ENCODE results near the gene TSPOAP1. TPM values are rescaled to one million over a fixed set of nuclear protein-coding genes. Genes with fewer than 3 reads are reported as not detected.

TSPOAP1 gene
- total RNA-seq, 1 experiment from 2014 or later: 7.8 TPM

DNA sequence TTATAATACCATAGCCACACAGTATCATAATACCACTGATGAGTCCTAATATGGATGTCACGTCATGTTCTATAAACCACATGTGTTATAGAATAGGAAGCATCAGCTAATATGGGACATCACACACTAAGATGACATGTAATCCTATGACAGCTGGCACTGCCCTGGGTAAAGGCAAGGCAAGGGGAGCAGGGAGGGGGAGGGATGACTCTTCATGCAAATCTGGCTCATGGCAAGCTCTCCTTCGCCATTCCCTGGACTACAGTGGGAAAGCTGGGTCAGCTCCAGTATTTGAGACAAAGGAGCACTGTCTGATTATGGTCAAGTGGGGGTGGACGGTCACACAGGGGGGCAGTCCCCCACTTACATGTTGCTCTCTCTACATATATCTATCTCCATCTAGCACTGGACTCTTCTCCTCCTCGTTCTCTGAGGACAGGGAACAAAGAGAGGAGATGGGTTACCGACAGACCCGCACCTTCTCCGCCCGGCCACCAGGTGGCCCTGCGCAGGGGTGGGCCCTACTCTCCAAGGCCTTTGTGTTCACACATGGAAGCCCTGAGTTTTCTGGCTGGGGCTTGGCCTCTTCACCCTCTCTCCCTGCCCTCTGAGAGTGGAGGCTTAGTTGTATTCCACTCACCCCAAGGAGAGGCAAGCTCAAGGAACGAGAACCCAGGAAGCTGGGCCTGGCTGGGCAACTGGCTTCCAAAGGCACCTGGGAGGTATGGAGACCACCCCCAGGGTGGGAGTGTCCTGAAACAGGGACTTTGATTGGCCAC lies 24.4 kb downstream of the TSPOAP1 start:
- no peaks in the 10 kb centered on the region for H3K9me2 ChIP-seq (replicated peaks; ENCODE audit: insufficient read depth, low read length)
- H3K27ac ChIP-seq (ENCODE audit: low read length): no peak overlapping the region
- no peaks in the 10 kb centered on the region for H3K27me3 ChIP-seq (ENCODE audit: low read length)
- H3K4me2 ChIP-seq (ENCODE audit: low read depth, low read length, poor library complexity, severe bottlenecking): no peak overlapping the region
- no peaks in the 10 kb centered on the region for H3K79me2 ChIP-seq (ENCODE audit: low read length)
- no peaks in the 10 kb centered on the region; the same call in 1 of the 2 replicates for H4K20me1 ChIP-seq (ENCODE audit: insufficient read depth, low read depth, low read length)
- H3K36me3 ChIP-seq (ENCODE audit: insufficient read depth, low read length): 0 out of 2 replicates have a peak, but pooled peaks cover 6% of the 10 kb centered on the region
- H3K4me3 ChIP-seq (ENCODE audit: low read length): no peak overlapping the region
- no peak overlapping the region for H2AFZ ChIP-seq (ENCODE audit: low read length)
- peaks cover 7% of the 10 kb centered on the region for H3K4me1 ChIP-seq (ENCODE audit: low read length)
- no peaks in the 10 kb centered on the region for H3K9me3 ChIP-seq (ENCODE audit: low read length)
- DNase-seq: peak; percentile 86
- no peak overlapping the region for H3K9ac ChIP-seq (ENCODE audit: low read length)

DNA sequence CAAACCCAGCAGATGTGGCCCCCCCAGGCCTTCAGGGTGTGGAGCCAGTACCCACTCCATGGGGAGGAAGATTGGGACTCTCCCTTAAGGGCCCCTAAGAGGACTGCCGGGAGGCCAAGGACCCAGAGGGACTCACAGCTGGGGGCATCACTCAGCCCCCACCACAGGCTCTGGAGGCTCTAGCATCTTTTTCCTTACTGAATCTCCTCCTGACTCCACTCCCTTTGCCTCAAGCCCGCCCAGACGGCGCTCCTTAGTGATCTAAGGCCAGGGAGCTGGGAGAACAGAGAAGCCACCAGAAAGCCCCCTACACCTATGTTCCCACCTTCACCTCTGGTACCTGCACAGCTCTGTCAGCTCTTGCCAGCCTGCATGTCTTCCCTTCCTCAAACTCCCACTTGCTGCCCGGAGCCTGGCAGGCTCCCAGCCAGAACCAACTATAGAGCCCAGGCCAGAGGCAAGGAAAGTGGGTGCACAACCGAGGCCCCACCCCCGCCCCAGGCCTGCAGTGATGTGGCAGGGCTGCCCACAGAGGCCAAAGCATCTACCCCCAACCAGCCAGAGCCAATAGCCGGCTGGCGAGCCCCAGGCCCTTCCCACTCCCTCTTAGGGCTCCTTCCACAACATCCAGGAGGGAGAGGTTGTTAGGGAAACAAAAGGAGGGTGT lies 25.5 kb downstream of the TSPOAP1 start:
- no peak for DNase-seq
- H3K79me2 ChIP-seq (ENCODE audit: low read length): no peaks in the 10 kb centered on the region
- no peak overlapping the region for H3K4me3 ChIP-seq (ENCODE audit: low read length)

DNA sequence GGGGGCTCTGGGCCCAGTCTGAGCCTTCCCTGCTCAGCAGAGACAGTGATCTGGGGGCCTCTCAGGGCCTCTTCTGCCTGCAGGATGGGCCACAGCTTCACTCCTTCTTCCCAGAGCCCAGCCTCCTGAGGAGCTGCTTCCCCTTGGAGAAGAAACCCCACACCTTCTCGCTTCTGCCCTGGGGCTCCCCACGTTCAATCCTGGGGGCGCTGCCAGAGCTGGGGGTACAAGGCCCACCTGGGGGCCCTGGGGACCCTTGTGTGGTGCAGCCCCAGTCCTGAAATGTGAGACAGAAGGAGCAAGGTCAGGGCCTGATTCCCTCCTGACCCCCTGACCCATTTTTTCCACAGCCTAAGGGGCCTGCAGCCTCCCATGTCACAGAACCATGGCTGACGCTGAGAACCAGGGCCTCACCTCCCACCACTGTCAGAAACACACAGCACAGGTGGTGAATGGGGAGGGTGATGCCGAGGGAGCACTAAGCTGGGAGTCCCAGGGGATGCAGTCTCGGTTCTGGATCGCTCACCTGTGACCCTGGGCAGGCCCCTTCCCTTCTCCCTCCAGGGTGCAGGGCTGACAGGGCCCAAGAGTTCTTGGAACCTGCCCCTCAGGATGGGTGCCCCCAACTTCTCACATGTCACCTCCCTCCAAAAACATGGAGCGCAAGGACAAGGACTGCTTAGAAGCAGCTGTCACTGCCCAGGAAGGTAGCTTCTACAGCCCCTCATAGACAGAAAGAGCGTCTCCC lies 26.2 kb downstream of the TSPOAP1 start:
- Histone ChIP-seq H3K4me3 (ENCODE audit: low read length) (no peak overlapping the region), H3K9me3 (ENCODE audit: low read length) (no peaks in the 10 kb centered on the region), H2AFZ (ENCODE audit: low read length) (no peak overlapping the region), H3K4me1 (ENCODE audit: low read length) (peaks cover 7% of the 10 kb centered on the region), H4K20me1 (ENCODE audit: insufficient read depth, low read depth, low read length) (no peaks in the 10 kb centered on the region; the same call in 1 of the 2 replicates), H3K36me3 (ENCODE audit: insufficient read depth, low read length) (0 out of 2 replicates have a peak, but pooled peaks cover 6% of the 10 kb centered on the region), H3K4me2 (ENCODE audit: low read depth, low read length, poor library complexity, severe bottlenecking) (no peak overlapping the region), H3K9me2 (replicated peaks; ENCODE audit: insufficient read depth, low read length) (no peaks in the 10 kb centered on the region), H3K9ac (ENCODE audit: low read length) (no peak overlapping the region), H3K27ac (ENCODE audit: low read length) (no peak overlapping the region), H3K79me2 (ENCODE audit: low read length) (no peaks in the 10 kb centered on the region), H3K27me3 (ENCODE audit: low read length) (no peaks in the 10 kb centered on the region)
- no peak for DNase-seq

More for the DNA sequence above, 25.5 kb downstream of the TSPOAP1 start:
- H3K27ac ChIP-seq (ENCODE audit: low read length): no peak overlapping the region
- no peaks in the 10 kb centered on the region for H3K27me3 ChIP-seq (ENCODE audit: low read length)
- H3K9me3 ChIP-seq (ENCODE audit: low read length): no peaks in the 10 kb centered on the region
- no peak overlapping the region for H2AFZ ChIP-seq (ENCODE audit: low read length)
- H4K20me1 ChIP-seq (ENCODE audit: insufficient read depth, low read depth, low read length): no peaks in the 10 kb centered on the region; the same call in 1 of the 2 replicates
- H3K9ac ChIP-seq (ENCODE audit: low read length): no peak overlapping the region
- 0 out of 2 replicates have a peak, but pooled peaks cover 6% of the 10 kb centered on the region for H3K36me3 ChIP-seq (ENCODE audit: insufficient read depth, low read length)
- peaks cover 7% of the 10 kb centered on the region for H3K4me1 ChIP-seq (ENCODE audit: low read length)
- H3K4me2 ChIP-seq (ENCODE audit: low read depth, low read length, poor library complexity, severe bottlenecking): no peak overlapping the region
- no peaks in the 10 kb centered on the region for H3K9me2 ChIP-seq (replicated peaks; ENCODE audit: insufficient read depth, low read length)

DNA sequence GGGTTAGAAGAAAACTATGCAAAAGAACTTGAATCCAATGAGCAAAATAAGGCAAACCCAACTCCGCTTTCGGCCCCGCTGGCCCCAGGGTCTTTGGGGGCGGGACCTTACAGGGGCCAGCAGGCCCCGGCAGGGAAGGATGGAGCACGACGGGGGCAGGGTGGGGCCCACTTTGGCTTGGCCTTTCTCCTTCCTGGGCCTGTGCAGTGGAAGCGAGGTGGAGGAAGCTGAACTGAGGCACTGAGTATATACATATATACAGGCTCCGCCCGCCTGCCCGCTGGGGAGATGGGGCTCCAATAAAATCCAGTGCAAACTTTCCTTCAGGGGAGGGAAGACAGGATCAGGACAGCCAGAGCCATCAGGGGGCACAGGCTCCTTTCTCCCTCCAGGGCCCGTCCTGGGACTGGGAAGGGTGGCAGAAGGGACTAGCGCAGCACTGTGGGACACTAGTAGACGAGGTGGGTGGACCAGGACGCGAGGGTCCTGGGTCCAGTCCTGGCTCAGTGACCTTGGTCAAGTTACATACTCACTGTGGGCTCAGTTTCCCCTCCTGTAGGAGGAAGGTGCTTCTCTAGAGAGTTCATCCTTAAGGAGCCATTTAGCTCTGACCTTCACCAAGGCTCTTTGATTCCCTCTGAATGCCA lies 27.0 kb downstream of the TSPOAP1 start:
- Histone ChIP-seq H3K4me2 (ENCODE audit: low read depth, low read length, poor library complexity, severe bottlenecking) (no peak overlapping the region), H3K4me1 (ENCODE audit: low read length) (peaks cover 7% of the 10 kb centered on the region), H3K27me3 (ENCODE audit: low read length) (no peaks in the 10 kb centered on the region), H3K4me3 (ENCODE audit: low read length) (no peak overlapping the region), H4K20me1 (ENCODE audit: insufficient read depth, low read depth, low read length) (no peaks in the 10 kb centered on the region; the same call in 1 of the 2 replicates), H3K36me3 (ENCODE audit: insufficient read depth, low read length) (0 out of 2 replicates have a peak, but pooled peaks cover 6% of the 10 kb centered on the region), H3K9ac (ENCODE audit: low read length) (no peak overlapping the region), H2AFZ (ENCODE audit: low read length) (no peak overlapping the region), H3K9me2 (replicated peaks; ENCODE audit: insufficient read depth, low read length) (no peaks in the 10 kb centered on the region), H3K27ac (ENCODE audit: low read length) (no peak overlapping the region), H3K79me2 (ENCODE audit: low read length) (no peaks in the 10 kb centered on the region), H3K9me3 (ENCODE audit: low read length) (no peaks in the 10 kb centered on the region)
- DNase-seq: no peak

DNA sequence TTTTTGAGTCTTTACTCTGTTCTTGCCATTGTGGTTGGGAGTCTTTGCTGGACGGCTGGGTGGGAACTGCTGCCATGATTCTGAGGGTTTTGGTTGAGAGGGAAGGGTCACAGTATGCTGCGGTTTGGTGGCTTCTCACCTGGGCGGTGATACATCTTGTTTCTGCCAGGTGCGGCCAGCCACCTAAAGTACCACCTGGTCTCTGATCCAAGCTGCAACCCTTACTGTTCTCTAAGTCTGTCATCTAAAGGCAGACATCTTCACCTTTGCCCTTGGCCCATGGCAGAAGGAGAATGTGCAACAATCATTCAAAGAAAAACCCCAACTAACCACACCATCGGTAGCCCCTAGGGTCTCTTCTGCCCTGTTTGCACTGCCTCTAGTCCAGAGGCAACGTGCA lies 28.3 kb downstream of the TSPOAP1 start:
- H3K36me3 ChIP-seq (ENCODE audit: insufficient read depth, low read length): 0 out of 2 replicates have a peak, but pooled peaks cover 6% of the 10 kb centered on the region
- DNase-seq: no peak
- peaks cover 7% of the 10 kb centered on the region for H3K4me1 ChIP-seq (ENCODE audit: low read length)
- H3K9me2 ChIP-seq (replicated peaks; ENCODE audit: insufficient read depth, low read length): no peaks in the 10 kb centered on the region
- H4K20me1 ChIP-seq (ENCODE audit: insufficient read depth, low read depth, low read length): no peaks in the 10 kb centered on the region; the same call in 1 of the 2 replicates
- H3K4me3 ChIP-seq (ENCODE audit: low read length): no peak overlapping the region
- no peak overlapping the region for H3K9ac ChIP-seq (ENCODE audit: low read length)
- no peaks in the 10 kb centered on the region for H3K79me2 ChIP-seq (ENCODE audit: low read length)
- H3K9me3 ChIP-seq (ENCODE audit: low read length): no peaks in the 10 kb centered on the region
- no peak overlapping the region for H3K27ac ChIP-seq (ENCODE audit: low read length)
- no peak overlapping the region for H3K4me2 ChIP-seq (ENCODE audit: low read depth, low read length, poor library complexity, severe bottlenecking)
- H3K27me3 ChIP-seq (ENCODE audit: low read length): no peaks in the 10 kb centered on the region
- no peak overlapping the region for H2AFZ ChIP-seq (ENCODE audit: low read length)

DNA sequence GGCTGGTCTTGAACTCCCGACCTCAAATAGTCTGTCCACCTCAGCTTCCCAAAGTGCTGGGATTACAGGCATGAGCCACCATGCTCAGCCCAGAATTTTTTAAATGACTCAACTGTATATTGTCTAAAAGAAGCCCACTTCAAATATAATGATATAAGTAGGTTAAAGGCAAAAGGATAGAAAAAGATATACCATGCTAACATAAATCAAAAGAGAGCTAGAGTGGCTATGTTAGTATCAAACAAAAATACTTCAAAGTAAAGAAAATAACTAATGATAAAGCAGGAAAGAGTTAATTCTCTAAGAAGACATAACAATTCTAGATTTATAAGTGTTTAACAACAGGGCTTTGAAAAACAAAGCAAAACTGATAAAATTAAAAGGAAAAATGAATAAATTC lies 34.6 kb downstream of the TSPOAP1 start:
- H3K9me3 ChIP-seq (ENCODE audit: low read length): no peaks in the 10 kb centered on the region
- DNase-seq: no peak
- H3K36me3 ChIP-seq (ENCODE audit: insufficient read depth, low read length): no peaks in the 10 kb centered on the region
- H3K79me2 ChIP-seq (ENCODE audit: low read length): no peaks in the 10 kb centered on the region
- H4K20me1 ChIP-seq (ENCODE audit: insufficient read depth, low read depth, low read length): no peaks in the 10 kb centered on the region
- H3K9ac ChIP-seq (ENCODE audit: low read length): no peak overlapping the region
- no peaks in the 10 kb centered on the region for H3K27me3 ChIP-seq (ENCODE audit: low read length)
- no peak overlapping the region for H3K27ac ChIP-seq (ENCODE audit: low read length)
- no peaks in the 10 kb centered on the region for H3K9me2 ChIP-seq (replicated peaks; ENCODE audit: insufficient read depth, low read length)
- H3K4me2 ChIP-seq (ENCODE audit: low read depth, low read length, poor library complexity, severe bottlenecking): no peak overlapping the region
- H2AFZ ChIP-seq (ENCODE audit: low read length): no peak overlapping the region
- H3K4me3 ChIP-seq (ENCODE audit: low read length): no peak overlapping the region
- H3K4me1 ChIP-seq (ENCODE audit: low read length): no peaks in the 10 kb centered on the region

DNA sequence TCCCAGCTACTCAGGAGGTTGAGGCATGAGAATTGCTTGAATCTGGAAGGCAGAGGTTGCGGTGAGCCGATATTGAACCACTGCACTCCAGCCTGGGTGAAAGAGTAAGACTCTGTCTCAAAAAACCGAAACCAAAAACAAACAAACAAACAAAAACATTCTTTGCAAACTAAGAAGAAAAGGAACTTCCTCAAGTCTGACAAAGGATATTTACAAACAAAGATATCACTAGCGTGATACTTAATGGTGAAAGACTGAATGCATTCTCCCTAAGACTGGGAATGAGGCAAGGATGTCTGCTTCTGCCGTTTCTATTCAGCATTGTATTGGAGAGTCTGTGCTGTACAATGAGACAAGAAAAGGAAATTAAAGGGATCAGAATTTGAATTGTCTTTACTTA lies 37.3 kb downstream of the TSPOAP1 start:
- no peaks in the 10 kb centered on the region for H4K20me1 ChIP-seq (ENCODE audit: insufficient read depth, low read depth, low read length)
- H3K9ac ChIP-seq (ENCODE audit: low read length): no peak overlapping the region
- no peaks in the 10 kb centered on the region for H3K27me3 ChIP-seq (ENCODE audit: low read length)
- no peak overlapping the region for H3K4me3 ChIP-seq (ENCODE audit: low read length)
- H3K27ac ChIP-seq (ENCODE audit: low read length): no peak overlapping the region
- no peak overlapping the region for H3K4me2 ChIP-seq (ENCODE audit: low read depth, low read length, poor library complexity, severe bottlenecking)
- H3K4me1 ChIP-seq (ENCODE audit: low read length): no peaks in the 10 kb centered on the region
- H3K9me3 ChIP-seq (ENCODE audit: low read length): no peaks in the 10 kb centered on the region
- DNase-seq: no peak
- no peaks in the 10 kb centered on the region for H3K9me2 ChIP-seq (replicated peaks; ENCODE audit: insufficient read depth, low read length)
- H3K79me2 ChIP-seq (ENCODE audit: low read length): no peaks in the 10 kb centered on the region
- H3K36me3 ChIP-seq (ENCODE audit: insufficient read depth, low read length): no peaks in the 10 kb centered on the region
- H2AFZ ChIP-seq (ENCODE audit: low read length): no peak overlapping the region

All from Karpas-422 (cell line).